Measurements from ENCODE around the gene PCNX1. TPM values are rescaled to one million over a fixed set of nuclear protein-coding genes. Genes with fewer than 3 reads are reported as not detected.
"Not testable (repeated sequence)": the region's sequence is repeated elsewhere in the genome, so short reads cannot be mapped to it uniquely, and the experiment has no call there.

PCNX1 gene
- polyA plus RNA-seq, 1 donor = 25.6 TPM

GRCh38 chr14:70971560-70971959, 64.3 kb downstream of the PCNX1 start:
- DNase-seq = no peak

- DNase-seq = peak; percentile 85
These were observed 65.1 kb downstream of the PCNX1 start for GRCh38 chr14:70972107-70972976.

- DNase-seq = no peak
These were observed 69.3 kb downstream of the PCNX1 start for GRCh38 chr14:70976591-70976990.

GRCh38 chr14:70981000-70981952, 74.0 kb downstream of the PCNX1 start:
- DNase-seq = no peak

GRCh38 chr14:70982200-70982599, 74.9 kb downstream of the PCNX1 start:
- DNase-seq = no peak

GRCh38 chr14:70987041-70987440, 79.8 kb downstream of the PCNX1 start:
- no peak for DNase-seq

GRCh38 chr14:70988452-70988851, 81.2 kb downstream of the PCNX1 start:
- DNase-seq = no peak

- no peak for DNase-seq
These were observed 86.7 kb downstream of the PCNX1 start for GRCh38 chr14:70993931-70994330.

GRCh38 chr14:70995211-70995610, 88.0 kb downstream of the PCNX1 start:
- no peak for DNase-seq

- DNase-seq = no peak
These were observed 88.4 kb downstream of the PCNX1 start for GRCh38 chr14:70995671-70996070.

GRCh38 chr14:70999117-70999516, 91.9 kb downstream of the PCNX1 start:
- no peak for DNase-seq

- DNase-seq = no peak
These were observed 92.8 kb downstream of the PCNX1 start for GRCh38 chr14:71000091-71000490.

GRCh38 chr14:71001742-71002141, 94.5 kb downstream of the PCNX1 start:
- DNase-seq = no peak

GRCh38 chr14:71003156-71003555, 95.9 kb downstream of the PCNX1 start:
- DNase-seq = no peak

GRCh38 chr14:71004481-71004880, 97.2 kb downstream of the PCNX1 start:
- DNase-seq = no peak

GRCh38 chr14:71005076-71005475, 97.8 kb downstream of the PCNX1 start:
- no peak for DNase-seq

- DNase-seq = no peak
These were observed 98.9 kb downstream of the PCNX1 start for GRCh38 chr14:71006200-71006563.

- no peak for DNase-seq
These were observed 104.2 kb downstream of the PCNX1 start for GRCh38 chr14:71011479-71011878.

- no peak for DNase-seq
These were observed 105.6 kb downstream of the PCNX1 start for GRCh38 chr14:71012888-71013287.

- DNase-seq = no peak
These were observed 106.4 kb downstream of the PCNX1 start for GRCh38 chr14:71013551-71014192.

GRCh38 chr14:71019917-71020316, 112.7 kb downstream of the PCNX1 start:
- DNase-seq = not testable (repeated sequence)

- DNase-seq = no peak
These were observed 114.2 kb downstream of the PCNX1 start for GRCh38 chr14:71021347-71022011.
